Caco-2 (cell line): ENCODE results near the gene TRA2A. TPM values are rescaled to one million over a fixed set of nuclear protein-coding genes. Genes with fewer than 3 reads are reported as not detected.
"Not testable (repeated sequence)": the region's sequence is repeated elsewhere in the genome, so short reads cannot be mapped to it uniquely, and the experiment has no call there.

Experiments used
- BruUV-seq: library from RNA; stranded (reverse); fragments of 400-500 nt; replicated peaks from 2 replicates; lab custom pipeline; 2021; lab: Mats Ljungman, UMichigan
- CTCF ChIA-PET: fragments of 300-600 bp; sonication (Branson Sonifier 250); formaldehyde crosslinking; loops from one replicate; lab custom pipeline; 2022; ENCODE audit warnings: antibody characterized with exemption; lab: Charles Lee
- POLR2A ChIA-PET: fragments of 300-600 bp; sonication (Branson Sonifier 250); formaldehyde crosslinking; loops from one replicate; lab custom pipeline; 2022; ENCODE audit warnings: antibody characterized with exemption; lab: Charles Lee
- DNase-seq, 2 experiments: peaks; one replicate each; pipeline versions ENCODE4 v3.0.0 to v3.0.0-alpha.2; 2020 to 2022
- H3K27me3 ChIP-seq: replicated peaks from 2 replicates; pipeline ENCODE4 v1.6.0; 2011; ENCODE audit warnings: low read length; ENCODE audit not compliant: control insufficient read depth, insufficient read depth
- H3K36me3 ChIP-seq: 2 replicates; pipeline ENCODE4 v1.5.1; 2011; ENCODE audit warnings: low read length; ENCODE audit not compliant: control insufficient read depth, insufficient read depth
- H3K4me1 ChIP-seq: fragments of 250-450 bp; sonication (Bioruptor Pico); 2 replicates; pipeline ENCODE4 v1.5.1; 2020; ENCODE audit warnings: mild to moderate bottlenecking
- H3K4me3 ChIP-seq: 2 replicates; pipeline ENCODE4 v1.5.1; 2011; ENCODE audit warnings: low read depth, mild to moderate bottlenecking, control low read depth, low read length
- H3K9me3 ChIP-seq: fragments of 250-450 bp; sonication (Bioruptor Pico); 2 replicates; pipeline ENCODE4 v1.5.1; 2020; ENCODE audit warnings: mild to moderate bottlenecking, moderate library complexity
- H3K27ac Mint-ChIP-seq: one replicate; pipeline ENCODE4 v1.8.0; 2022; ENCODE audit warnings: mixed read lengths; ENCODE audit not compliant: unreplicated experiment
- H3K27me3 Mint-ChIP-seq: one replicate; pipeline ENCODE4 v1.8.0; 2022; ENCODE audit warnings: mixed read lengths; ENCODE audit not compliant: insufficient read depth, unreplicated experiment
- H3K36me3 Mint-ChIP-seq: one replicate; pipeline ENCODE4 v1.8.0; 2022; ENCODE audit warnings: mild to moderate bottlenecking, mixed read lengths; ENCODE audit not compliant: insufficient read depth, unreplicated experiment
- H3K4me1 Mint-ChIP-seq: one replicate; pipeline ENCODE4 v1.8.0; 2022; ENCODE audit warnings: low read depth, mixed read lengths; ENCODE audit not compliant: unreplicated experiment
- H3K4me3 Mint-ChIP-seq: one replicate; pipeline ENCODE4 v1.8.0; 2022; ENCODE audit warnings: mild to moderate bottlenecking, moderate library complexity, mixed read lengths; ENCODE audit not compliant: unreplicated experiment
- H3K9me3 Mint-ChIP-seq: one replicate; pipeline ENCODE4 v1.8.0; 2022; ENCODE audit warnings: mixed read lengths; ENCODE audit not compliant: unreplicated experiment
- intact Hi-C: fragments of 100-400 bp; cut with micrococcal nuclease; formaldehyde crosslinking; loops from one replicate; pipeline ENCODE4 v1.10.0; 2022; ENCODE audit not compliant: unreplicated experiment
- total RNA-seq: library from RNA; stranded (reverse); gene quantifications from 2 replicates; pipeline ENCODE4 v1.2.3, GENCODE V29; 2022
- TF ChIP-seq, protein P1 (sequence below), 2 experiments: fragments of 200-600 bp in 1 of 2; IDR thresholded peaks; 1 replicate in 1 of 2; 2 replicates in 1 of 2; pipeline versions ENCODE4 v1.5.1 to v1.8.0; 2011 to 2022; ENCODE audit warnings: antibody characterized with exemption in 1 of 2, control low read depth in 1 of 2, inconsistent platforms in 1 of 2, low read depth in 1 of 2, low read length in 1 of 2, mild to moderate bottlenecking in 1 of 2, moderate library complexity in 1 of 2; ENCODE audit not compliant: insufficient read depth in 1 of 2, severe bottlenecking in 1 of 2, unreplicated experiment in 1 of 2

TRA2A gene
- total RNA-seq, 1 experiment from 2014 or later = 123 TPM

DNA sequence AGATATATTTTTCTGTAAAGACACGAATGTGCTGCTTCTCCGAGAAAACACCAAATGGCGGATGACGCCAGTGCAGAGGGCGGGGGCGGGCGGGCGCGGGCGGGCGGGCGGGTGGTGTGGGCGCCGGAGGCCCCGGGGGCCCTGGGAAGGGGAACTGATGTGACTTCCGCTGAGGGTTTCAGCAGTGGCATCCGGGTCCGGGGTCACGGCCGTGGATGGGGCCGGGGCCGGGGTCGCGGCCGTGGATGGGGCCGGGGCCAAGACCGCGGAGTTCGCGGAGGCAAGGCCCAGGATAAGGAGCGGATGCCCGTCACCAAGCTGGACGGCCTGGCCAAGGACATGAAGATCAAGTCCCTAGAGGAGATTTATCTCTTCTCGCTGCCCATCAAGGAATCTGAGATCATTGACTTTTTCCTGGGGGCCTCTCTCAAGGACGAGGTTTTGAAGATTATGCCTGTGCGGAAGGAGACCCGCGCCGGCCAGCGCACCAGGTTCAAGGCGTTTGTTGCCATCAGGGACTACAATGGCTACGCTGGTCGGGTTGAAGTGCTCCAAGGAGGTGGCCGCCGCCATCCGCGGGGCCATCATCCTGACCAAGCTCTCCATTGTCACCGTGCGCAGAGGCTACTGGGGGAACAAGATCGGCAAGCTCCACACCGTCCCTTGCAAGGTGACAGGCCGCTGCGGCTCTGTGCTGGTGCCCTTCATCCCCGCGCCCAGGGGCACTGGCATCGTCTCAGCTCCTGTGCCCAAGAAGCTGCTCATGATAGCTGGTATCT lies 41.2 kb downstream of the TRA2A start:
- Histone ChIP-seq H3K36me3 (no peaks in the 10 kb centered on the region), H3K27me3 (no peaks in the 10 kb centered on the region), H3K9me3 (no peaks in the 10 kb centered on the region), H3K4me1 (peaks cover 25% of the 10 kb centered on the region), H3K4me3 (no peak overlapping the region)
- intact Hi-C loops = no loop called here
- no peak for DNase-seq
- BruUV-seq = no TSS peak
- ChIA-PET POLR2A (no interaction called here), CTCF (no interaction called here)
- TF ChIP-seq, protein P1, sequence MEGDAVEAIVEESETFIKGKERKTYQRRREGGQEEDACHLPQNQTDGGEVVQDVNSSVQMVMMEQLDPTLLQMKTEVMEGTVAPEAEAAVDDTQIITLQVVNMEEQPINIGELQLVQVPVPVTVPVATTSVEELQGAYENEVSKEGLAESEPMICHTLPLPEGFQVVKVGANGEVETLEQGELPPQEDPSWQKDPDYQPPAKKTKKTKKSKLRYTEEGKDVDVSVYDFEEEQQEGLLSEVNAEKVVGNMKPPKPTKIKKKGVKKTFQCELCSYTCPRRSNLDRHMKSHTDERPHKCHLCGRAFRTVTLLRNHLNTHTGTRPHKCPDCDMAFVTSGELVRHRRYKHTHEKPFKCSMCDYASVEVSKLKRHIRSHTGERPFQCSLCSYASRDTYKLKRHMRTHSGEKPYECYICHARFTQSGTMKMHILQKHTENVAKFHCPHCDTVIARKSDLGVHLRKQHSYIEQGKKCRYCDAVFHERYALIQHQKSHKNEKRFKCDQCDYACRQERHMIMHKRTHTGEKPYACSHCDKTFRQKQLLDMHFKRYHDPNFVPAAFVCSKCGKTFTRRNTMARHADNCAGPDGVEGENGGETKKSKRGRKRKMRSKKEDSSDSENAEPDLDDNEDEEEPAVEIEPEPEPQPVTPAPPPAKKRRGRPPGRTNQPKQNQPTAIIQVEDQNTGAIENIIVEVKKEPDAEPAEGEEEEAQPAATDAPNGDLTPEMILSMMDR (IDR thresholded peaks at IDR 0.05; ENCODE audit: insufficient read depth in 1 of 2, low read depth in 1 of 2, low read length in 1 of 2, severe bottlenecking in 1 of 2, unreplicated experiment in 1 of 2) = no peak
- Mint-ChIP-seq H3K4me3 (no peak overlapping the region), H3K27ac (no peak overlapping the region), H3K4me1 (peaks cover 14% of the 10 kb centered on the region), H3K27me3 (no peaks in the 10 kb centered on the region), H3K36me3 (peaks cover 16% of the 10 kb centered on the region), H3K9me3 (no peaks in the 10 kb centered on the region)

- H3K27ac Mint-ChIP-seq, intact Hi-C loops, BruUV-seq, H3K27me3 Mint-ChIP-seq, H3K4me3 Mint-ChIP-seq, H3K9me3 ChIP-seq, H3K27me3 ChIP-seq, H3K36me3 Mint-ChIP-seq, H3K9me3 Mint-ChIP-seq, H3K4me3 ChIP-seq, H3K36me3 ChIP-seq, DNase-seq, CTCF ChIA-PET: not testable (repeated sequence)
- peaks cover 14% of the 10 kb centered on the region for H3K4me1 Mint-ChIP-seq
- H3K4me1 ChIP-seq = peaks cover 20% of the 10 kb centered on the region
- POLR2A ChIA-PET = interaction anchor here (0.6 kb wide), 1 partner anchor 60 kb away, joined by 3 read pairs; no protein-coding TSS in a partner anchor
Measured at GRCh38 chr7:23488714-23489113, 43.1 kb downstream of the TRA2A start.

DNA sequence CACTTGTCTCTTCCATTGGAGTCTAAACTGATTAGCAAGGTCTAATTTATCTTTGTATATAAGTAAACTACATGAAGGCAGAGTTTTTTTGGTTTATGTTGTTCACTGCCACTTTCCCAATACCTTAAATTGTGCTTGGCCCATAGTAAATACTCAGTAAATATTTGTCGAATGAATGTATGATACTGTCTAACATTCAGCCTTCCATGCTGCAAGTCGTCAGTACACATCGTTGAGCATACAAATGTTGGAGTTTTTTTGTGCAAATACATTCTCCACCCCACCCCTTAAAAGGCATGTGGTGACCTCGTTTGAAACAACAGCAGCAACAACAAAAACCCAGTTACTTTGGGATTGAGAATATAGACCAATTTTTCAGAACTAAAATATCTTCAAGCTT lies 44.1 kb downstream of the TRA2A start:
- no TSS peak for BruUV-seq
- DNase-seq = peak in 1 of 2 experiments; percentile 40
- no peaks in the 10 kb centered on the region for H3K9me3 ChIP-seq
- TF ChIP-seq, protein P1 (IDR thresholded peaks at IDR 0.05; ENCODE audit: insufficient read depth in 1 of 2, low read depth in 1 of 2, low read length in 1 of 2, severe bottlenecking in 1 of 2, unreplicated experiment in 1 of 2) = no peak
- ChIA-PET POLR2A (no interaction called here), CTCF (no interaction called here)
- intact Hi-C loops = no loop called here
- peaks cover 20% of the 10 kb centered on the region for H3K4me1 ChIP-seq
- H3K27ac Mint-ChIP-seq = peak overlapping the region; percentile 64
- H3K36me3 Mint-ChIP-seq = peaks cover 8% of the 10 kb centered on the region
- H3K36me3 ChIP-seq = no peaks in the 10 kb centered on the region
- no peaks in the 10 kb centered on the region for H3K9me3 Mint-ChIP-seq
- peaks cover 14% of the 10 kb centered on the region for H3K4me1 Mint-ChIP-seq
- no peak overlapping the region for H3K4me3 Mint-ChIP-seq
- no peaks in the 10 kb centered on the region for H3K27me3 Mint-ChIP-seq
- no peak overlapping the region for H3K4me3 ChIP-seq
- H3K27me3 ChIP-seq = no peaks in the 10 kb centered on the region
